Measurements from ENCODE around the gene CLCN2.

DNA sequence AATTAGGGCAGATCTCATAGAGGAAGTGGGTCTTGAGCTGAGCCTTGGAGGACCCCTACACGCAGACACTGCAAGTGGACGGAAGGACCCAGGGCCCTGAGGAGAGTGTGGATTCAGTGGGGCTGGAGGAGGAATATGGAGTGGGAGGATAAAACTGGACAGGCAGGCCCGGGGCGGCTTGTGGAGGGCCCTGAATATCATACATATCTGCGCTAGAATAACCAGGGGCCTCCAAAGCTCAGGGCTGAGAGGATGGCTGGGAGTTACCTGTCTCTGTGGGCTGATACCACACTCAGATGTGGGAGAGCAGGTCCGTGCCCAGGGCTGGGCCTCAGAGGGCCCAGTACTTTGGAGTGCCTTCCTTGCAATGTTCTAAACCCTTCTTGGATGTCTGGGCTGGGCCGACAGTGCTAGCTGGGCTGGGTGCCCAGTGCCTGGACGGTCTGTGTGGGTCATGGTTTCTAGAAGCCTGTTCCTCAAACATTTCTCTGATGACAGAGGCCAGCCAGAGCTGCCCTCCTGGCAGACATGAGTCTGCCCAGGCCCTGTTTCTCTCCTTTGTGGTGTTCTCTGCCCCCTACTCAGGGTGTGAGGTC lies 48.0 kb upstream of the CLCN2 start:
- TF ChIP-seq, protein P1, sequence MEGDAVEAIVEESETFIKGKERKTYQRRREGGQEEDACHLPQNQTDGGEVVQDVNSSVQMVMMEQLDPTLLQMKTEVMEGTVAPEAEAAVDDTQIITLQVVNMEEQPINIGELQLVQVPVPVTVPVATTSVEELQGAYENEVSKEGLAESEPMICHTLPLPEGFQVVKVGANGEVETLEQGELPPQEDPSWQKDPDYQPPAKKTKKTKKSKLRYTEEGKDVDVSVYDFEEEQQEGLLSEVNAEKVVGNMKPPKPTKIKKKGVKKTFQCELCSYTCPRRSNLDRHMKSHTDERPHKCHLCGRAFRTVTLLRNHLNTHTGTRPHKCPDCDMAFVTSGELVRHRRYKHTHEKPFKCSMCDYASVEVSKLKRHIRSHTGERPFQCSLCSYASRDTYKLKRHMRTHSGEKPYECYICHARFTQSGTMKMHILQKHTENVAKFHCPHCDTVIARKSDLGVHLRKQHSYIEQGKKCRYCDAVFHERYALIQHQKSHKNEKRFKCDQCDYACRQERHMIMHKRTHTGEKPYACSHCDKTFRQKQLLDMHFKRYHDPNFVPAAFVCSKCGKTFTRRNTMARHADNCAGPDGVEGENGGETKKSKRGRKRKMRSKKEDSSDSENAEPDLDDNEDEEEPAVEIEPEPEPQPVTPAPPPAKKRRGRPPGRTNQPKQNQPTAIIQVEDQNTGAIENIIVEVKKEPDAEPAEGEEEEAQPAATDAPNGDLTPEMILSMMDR (IDR thresholded peaks at IDR 0.05 in 2 of 3, conservative IDR thresholded peaks at IDR 0.05 in 1 of 3; ENCODE audit: borderline replicate concordance in 1 of 3, insufficient read depth in 1 of 3, low read depth in 2 of 3, low read length in 2 of 3), result no peak
- TF ChIP-seq, protein P2, sequence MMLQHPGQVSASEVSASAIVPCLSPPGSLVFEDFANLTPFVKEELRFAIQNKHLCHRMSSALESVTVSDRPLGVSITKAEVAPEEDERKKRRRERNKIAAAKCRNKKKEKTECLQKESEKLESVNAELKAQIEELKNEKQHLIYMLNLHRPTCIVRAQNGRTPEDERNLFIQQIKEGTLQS (IDR thresholded peaks at IDR 0.05), result no peak
- TF ChIP-seq ZFX (IDR thresholded peaks at IDR 0.05) (no peak), RAD21 (IDR thresholded peaks at IDR 0.05; ENCODE audit: low read depth) (no peak), POLR2A (IDR thresholded peaks at IDR 0.05; ENCODE audit: borderline replicate concordance, extremely low read depth, insufficient read depth, insufficient read length) (no peak), SIN3A (IDR thresholded peaks at IDR 0.05; ENCODE audit: low read depth) (no peak)
